Measurements from ENCODE around the gene DRC1. TPM values are rescaled to one million over a fixed set of nuclear protein-coding genes. Genes with fewer than 3 reads are reported as not detected.

Gene DRC1
- total RNA-seq, 1 donor from 2014 or later: 0.13 TPM

DNA sequence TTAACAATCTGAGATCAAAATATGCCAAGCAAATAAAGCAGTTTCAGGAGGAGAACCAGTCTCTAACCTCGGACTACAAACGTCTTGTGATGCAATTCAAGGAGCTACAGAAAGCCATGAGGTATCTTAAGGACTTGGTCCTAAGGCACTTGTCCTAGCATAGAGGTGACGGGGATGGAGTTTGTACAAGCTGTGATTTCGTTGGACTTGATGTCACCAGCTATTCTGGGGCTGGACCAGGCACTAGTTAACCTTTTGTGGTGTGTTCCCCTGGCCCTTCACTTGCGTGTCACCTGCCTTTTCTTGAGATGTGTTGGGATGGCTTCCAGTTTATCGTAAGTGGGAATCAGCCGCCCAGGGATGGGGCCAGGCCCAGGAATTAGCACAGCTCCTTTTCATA, 42.5 kb downstream of the DRC1 start:
- DNase-seq (ENCODE audit: low read depth, low spot score): no peak

DNA sequence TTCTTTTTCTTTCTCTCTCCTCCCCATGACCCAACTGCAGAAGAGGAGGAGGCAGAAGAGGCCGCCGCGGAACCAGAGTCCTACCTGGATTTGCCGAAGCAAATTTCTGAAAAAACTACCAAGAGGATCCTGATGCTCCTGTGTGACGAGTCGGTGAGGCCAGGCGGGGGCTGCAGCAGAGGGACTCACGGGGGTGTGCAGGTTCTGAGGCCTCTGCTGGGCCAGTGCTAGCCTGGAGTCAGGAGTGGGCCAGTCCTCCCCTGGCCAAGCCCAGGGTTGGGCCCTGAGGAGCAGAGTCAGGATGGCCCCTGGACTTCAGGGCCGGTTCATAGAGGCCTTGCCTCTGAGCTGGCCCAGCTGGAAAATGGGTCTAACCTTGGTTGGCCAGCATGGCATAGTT, 46.9 kb downstream of the DRC1 start:
- DNase-seq (ENCODE audit: low read depth, low spot score): no peak

DNA sequence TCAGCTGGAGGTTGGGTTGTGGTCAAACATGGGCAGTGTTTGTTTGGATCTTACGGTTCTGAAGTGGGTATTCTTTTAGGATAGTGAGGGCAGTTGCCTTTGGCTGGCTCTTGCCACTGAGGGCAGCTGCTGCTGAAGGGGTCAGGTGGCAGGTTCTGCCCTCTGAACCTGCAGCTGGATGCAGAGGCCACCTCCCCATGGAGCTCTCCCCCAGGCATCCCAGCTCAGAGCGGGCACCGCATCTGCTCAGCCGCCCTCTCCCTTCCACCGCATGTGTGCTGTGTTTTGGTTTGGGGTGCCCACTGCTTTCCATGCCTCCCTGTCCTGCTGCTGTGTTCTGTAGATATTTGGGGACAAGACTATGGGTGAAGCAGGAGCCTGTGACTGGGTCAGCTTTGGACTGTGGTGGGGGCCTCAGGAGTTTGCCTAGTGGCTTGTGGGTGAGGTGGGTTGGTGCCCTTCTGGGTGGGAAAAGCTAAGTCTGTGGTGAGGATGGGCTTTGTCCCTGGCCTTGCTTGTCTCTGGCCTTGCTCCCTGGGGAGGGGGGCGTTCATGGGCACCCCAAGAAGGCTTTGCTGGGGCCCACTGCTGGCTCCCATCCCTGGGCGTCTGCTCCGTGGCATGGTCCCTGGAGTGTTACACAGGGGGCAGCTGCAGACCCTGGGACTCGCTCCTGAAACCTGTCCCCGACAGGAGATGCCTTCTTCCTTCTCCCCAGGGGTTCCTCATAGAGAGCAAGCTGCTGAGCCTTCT, 47.7 kb downstream of the DRC1 start:
- no peak for DNase-seq (ENCODE audit: low read depth, low spot score)

DNA sequence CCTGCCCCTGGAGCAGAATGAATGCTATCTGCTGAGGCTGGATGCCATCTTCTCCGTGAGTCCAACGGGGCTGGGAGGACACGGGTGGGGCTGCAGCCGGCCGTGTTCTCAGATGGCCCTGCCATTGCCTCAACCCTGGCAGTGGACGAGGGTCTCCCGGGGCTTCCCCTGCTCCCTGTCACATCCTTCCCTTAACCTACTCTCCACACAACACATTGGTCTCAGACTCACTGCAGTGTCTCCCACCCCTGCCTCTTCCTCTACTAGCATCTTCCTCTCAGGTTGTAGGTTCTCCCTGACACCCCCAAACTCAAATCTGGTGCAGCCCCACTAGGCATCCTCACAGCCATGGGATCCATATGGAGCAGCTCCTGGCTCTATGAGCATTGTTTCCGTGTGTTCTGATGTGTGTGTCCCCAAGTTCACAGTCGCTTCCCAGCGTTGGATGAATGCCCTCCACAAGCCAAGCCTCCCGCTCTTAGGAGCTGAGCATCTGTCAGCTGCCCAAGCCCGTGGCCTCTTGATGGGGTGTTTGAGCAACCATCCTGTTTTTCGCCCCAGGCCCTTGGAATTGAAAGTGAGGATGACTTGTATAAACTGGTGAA, 48.4 kb downstream of the DRC1 start:
- DNase-seq (ENCODE audit: low read depth, low spot score): no peak

DNA sequence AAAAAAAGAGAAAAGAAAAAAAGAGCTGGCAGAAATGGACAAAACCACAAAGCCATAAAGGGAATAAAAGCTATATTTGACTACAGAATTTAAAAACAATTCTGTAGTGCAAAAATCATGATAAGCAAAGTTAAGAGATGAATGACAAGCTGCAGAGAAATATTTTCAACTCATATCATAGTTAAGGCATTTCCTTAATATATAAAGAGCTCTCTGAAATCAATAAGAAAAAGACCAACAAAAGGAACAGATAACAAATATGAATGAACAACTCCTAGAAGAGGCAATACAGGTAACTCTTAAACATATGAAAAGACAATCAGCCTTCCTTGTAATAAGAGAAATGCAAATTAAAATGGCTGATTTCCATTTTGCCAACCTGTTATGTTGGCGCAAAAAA, 50.0 kb downstream of the DRC1 start:
- no peak for DNase-seq (ENCODE audit: low read depth, low spot score)

DNA sequence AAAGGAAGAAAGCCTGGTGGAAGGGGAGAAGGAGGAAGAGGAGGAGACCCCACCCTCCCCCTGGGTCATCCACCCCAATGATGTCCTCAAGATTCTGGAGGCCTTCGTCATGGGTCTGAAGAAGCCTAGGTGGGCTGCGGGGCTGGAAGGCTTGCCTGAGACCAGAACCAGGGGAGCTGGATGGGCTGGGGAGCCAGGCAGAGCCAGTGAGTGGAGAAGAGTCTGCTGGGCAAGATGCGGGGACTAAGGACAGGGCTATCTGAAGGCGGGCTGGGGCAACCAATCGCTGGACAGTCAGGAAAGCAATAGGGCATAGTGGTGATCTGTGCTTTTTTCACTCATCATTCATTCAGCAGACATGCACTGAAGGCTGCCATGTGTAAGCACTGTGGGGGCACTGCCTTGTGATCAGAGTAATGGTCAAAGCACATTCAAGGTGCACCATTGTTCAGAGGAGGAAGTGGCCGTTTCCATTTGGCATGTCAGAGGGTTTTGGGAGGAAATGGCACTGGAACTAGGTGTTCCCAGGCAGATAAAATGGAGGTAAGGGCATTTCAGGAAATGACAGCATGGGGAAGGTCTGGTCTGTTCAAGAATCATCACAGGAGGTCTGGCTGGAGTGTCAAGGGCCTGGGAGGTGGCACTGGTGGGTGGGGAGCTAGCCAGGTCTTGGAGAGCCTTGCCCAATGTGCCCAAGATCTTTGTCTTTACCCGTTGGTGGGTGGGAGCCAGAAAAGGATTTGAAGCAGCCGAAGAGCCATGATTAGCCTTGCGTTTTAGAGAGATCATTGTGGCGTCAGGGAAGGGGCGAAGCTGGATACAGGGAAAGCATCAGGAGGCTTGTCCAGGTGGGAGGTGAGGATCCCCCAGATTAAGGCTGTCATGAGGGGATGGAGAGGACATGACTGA, 52.0 kb downstream of the DRC1 start:
- no peak for DNase-seq (ENCODE audit: low read depth, low spot score)

DNA sequence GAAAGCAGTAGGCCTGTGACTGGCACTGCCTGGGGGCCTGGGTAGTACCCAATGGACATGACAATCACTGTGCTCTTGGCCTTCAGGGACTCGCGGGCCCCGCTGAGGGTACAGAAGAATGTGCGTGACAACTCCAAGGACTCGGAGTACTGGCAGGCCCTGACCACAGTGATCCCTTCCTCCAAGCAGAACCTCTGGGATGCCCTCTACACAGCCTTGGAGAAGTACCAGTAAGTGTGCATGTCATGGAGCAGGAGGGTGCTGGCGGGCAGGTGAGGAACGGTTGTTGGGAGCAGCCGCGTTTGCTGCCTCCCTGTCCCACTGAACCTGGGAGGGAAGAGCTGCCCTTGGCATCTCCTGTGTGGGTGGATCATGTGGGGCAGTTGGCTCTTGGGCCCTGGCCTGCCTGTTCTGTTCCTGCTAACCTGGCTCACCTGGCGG, 52.9 kb downstream of the DRC1 start:
- no peak for DNase-seq (ENCODE audit: low read depth, low spot score)

DNA sequence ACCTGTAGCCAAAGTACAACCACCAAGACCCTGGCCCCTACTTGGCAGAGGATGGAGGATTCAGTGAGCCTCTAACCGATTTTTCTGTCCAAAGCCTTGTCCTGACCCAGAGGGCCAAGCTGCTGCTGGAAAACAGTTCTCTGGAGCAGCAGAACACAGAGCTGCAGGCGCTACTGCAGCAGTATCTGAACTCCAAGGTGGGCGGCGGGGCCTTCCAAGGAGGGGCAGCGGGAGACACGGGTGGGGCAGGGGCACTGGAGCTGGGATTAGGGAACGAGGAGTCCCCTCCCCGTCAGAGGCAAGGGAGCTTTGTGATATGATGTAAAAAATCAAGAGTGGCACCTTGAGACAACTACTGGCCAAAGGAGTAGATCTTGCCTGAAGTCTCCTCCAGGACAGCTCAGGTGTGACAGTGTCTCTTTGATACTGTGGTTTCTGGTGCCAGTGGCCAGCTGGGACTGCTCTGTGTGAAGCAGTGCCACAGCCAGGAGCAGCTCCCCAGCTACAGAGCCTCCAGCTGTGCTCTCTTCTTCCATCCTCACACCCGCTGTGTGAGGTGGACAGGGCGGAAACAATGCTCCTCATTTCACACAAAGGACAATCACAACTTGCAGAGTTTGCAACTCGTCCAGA, 53.4 kb downstream of the DRC1 start:
- no peak for DNase-seq (ENCODE audit: low read depth, low spot score)

DNA sequence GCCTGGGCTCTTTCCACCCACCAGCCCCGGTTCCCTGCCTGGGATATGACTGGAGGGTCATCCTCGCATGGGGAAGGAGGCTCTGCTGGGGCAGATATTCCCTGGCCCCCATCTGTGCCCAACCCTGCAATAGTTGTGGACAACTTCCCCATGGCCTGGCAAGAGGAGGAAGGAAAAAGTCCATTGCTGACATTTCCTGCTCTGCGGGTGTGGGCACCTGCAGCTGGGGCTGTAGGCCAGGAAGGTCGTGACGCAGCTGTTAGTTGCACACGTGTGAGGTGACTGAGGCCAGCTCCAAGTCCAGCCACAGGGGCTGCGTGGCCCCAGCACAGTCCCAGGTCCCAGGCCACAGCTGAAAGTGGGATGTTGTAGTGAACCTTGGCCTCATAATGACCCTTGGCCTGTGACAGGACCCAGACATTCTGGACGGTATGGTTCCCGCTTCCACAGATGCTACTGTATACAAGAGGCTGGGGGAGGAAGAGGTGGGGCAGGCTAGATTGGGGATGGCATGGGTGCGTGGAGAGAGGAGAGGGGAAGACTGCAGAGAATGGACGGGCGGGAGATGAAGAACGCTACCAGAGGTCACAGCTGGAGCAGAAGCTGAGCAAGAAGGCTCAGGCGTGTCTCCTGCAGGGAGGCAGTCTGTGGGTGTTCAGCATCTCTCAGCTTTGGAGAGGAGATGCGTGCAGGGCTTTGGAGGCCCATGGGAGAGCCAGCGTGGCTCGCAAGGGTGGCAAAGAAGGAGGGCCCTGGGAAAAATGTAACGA, 54.1 kb downstream of the DRC1 start:
- no peak for DNase-seq (ENCODE audit: low read depth, low spot score)

DNA sequence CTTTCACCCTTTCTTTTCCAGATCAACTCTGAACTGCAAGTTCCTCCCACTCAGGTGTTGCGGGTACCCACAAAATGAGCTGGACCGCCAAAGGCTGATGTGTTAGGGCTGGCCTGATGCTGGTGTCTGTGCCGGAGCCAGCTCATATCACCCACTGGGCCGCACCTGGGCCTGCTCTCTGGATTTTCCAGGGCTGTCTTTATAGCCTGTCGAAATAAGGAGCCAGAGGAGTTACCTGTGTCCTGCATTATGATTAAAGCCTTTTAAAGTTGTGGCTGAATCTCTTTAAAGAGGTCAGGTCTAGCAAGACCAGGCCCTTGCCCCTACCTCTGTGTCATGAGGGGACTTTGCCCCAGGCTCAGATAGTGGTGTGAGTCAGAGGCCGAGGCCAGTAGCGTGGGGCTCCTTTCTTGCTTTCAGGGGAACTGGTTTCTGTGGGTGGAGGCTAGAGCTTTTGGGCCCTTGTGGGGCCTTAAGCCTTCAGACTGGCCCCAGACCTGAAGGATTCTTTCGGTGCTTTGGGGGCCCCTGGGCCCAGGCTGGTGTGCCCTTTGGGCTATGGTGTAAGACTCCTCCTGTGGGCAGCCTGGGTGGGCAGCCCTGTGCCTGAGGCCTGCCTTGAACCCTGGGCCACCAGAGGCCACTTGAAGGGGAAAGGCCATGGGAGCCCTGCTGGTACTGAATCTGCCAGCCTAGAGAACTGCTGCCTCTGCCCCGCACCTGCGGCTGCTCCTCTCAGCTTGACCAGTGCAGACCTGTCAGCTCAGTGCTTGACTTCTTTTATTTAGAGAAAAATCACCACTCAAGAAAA, 54.9 kb downstream of the DRC1 start:
- no peak for DNase-seq (ENCODE audit: low read depth, low spot score)

DNA sequence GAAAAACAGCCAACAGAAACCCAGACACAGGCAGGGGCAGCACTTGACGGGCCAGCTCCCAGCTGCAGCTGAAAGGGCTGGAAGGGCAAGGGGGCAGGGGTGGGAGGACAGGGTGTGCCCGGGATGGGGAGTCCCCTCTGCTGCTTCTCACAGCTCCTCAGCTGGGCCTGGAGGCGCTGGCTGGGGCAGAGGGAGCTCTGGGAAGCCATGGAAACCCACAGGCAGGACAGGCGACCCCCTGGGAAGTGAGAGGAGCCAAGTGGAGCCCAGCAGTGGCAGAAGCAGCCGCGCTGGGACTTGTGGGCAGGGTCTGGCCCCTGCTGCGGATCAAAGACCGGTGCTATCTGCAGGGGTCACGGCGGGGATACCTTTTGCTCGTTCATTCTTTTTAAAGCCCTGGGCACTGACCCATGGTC, 55.5 kb downstream of the DRC1 start:
- no peak for DNase-seq (ENCODE audit: low read depth, low spot score)

DNA sequence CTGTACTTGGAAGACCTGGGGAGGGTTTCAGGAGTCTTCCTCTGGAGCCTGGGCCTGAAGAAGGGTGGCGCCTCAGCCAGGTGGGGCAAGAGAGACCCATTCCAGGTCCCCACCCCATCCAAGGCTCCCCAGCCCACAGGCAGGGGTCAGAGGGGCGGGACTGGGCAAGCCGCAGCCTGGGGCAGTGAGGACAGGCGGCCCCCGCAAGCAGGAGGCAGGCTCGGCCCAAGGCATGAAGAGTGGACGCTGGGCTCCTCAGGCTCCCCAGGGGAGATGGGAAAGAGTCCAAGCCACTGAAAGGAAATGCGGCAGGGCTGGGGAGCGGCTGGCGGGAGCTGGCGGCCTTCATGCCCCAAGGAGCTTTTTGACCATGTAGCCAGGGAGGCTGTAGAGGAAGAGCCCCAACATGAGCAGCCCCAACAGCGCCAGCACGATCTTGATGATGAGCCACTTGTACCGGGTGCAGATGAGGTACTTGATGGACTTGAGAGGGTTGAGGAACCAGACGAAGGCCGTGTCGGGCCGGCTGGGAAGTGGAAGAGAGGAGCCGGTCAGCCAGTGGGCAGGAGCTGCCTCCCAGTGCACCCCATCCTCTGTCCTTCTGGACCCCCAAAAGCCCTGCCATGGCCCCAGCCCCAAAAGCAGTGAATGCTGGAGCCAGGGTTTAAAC, 56.1 kb downstream of the DRC1 start:
- no peak for DNase-seq (ENCODE audit: low read depth, low spot score)

DNA sequence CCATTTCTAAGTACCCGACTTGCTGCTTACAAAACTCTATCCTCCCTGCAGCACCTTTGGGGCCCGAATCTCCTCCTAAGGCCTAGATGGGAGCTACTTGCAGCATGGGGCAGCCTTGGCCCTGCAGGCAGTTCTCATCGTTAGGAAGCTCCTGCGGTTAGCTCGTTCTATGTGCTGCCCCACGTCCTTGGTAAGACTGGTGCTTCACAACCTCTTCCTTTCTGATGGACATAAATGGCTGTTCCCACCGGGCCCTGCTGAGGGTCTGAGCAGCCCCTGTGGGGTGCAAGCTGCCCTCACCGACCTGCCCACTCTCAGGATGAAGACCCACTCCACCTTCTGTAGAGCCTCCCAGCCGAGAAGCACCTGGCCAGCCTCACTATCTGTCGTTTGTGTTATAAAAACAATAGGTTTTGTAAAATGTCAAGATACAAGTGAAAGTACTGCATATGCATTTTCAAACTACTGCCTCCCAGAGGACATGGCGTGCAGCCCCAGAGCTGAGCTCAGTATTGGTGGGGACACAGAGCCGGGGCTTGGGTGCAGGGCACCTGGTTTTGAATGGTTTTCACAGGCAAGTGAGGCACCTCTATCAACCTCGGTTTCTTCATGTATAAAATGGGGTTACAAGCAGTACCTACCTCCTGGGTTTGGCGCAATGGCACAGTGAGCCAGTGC, 56.8 kb downstream of the DRC1 start:
- no peak for DNase-seq (ENCODE audit: low read depth, low spot score)

DNA sequence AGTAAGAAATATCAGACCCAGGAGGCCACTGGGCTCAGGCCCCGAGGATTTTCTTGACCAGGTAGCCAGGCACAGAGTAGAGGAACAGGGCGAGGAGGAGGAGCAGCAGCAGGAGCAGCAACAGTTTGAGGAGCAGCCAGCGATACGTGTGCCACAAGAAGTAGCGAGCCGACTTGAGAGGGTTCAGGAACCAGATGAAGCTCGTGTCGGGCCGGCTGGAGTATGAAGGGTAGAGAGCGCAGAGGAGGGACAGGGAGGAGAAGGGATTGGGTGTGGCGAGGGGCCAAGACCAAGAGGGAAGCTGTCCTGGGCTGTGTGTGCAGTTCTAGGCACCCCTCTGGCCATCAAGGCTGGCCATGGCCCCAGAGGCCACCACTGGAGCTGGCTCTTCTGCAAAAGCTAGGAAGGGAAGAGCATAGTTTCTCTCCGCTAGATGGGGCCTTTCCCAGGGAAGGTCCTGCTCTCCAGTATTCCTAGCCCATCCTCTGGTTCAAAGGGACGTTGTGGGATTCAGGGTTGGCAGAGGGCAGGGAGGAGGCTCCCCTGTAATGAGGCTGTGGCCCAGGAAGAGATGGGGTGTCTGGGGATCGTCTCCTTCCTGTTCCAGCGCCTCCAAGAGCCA, 58.4 kb downstream of the DRC1 start:
- DNase-seq (ENCODE audit: low read depth, low spot score): no peak

DNA sequence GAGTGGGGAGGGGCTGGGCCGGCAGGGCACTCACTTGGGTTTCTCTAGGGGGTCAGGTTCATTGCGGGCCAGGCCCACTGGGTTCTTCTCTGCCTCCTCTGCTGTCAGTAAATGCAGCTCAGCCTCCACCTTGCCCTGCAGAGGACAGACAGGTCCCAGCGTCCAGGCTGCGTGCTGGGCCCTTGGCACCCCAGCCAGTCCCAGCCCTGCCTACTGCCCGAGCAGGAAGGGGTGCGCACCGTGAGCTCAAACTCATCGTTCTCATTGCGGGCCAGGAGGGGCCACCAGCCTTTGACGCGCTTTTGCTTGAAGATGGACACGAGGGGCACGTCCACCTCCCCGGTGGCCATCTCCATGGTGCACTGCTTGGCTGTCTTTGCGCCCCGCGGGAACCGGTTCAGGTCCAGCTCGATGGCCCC, 58.9 kb downstream of the DRC1 start:
- DNase-seq (ENCODE audit: low read depth, low spot score): no peak

DNA sequence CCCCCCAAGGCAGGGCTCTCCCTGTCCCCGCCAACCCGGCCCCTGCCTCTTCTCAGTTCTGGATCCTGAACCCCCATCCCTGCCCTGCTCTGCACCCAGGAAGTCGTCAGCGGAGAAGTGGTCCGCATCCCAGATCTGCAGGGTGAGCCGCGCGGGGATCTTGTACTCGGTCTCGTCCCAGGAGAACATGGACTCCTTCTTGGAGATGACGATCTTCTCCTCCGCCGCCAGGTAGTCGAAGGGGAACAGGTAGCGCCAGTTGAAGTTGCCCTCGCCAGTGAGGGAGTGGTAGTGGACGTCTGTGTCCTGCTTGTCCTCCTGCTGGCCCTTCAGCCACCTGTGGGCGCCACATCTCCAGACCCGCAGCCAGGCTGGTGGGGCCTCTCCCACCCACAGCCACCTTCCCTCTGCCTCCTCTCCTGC, 59.9 kb downstream of the DRC1 start:
- DNase-seq (ENCODE audit: low read depth, low spot score): no peak

DNA sequence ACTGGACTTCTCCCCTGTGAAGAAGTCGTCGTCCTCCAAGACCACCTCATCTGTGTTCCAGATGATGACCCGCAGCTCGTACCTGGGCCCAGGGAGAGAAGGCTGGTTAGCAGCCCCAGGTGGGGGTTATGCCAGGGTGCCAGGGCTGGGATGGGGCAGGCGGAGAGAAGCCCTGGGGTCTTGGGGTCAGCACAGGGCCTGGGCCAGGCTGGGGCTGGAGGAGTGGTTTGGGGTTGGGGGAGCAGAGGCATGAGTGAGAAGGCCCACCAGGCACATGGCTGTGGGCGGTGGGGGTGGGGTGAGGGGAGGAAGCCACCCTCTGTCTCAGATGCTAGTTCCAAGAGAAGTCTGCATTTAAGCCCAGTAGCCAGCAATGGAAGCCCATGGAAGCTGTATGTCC, 60.4 kb downstream of the DRC1 start:
- DNase-seq (ENCODE audit: low read depth, low spot score): no peak

DNA sequence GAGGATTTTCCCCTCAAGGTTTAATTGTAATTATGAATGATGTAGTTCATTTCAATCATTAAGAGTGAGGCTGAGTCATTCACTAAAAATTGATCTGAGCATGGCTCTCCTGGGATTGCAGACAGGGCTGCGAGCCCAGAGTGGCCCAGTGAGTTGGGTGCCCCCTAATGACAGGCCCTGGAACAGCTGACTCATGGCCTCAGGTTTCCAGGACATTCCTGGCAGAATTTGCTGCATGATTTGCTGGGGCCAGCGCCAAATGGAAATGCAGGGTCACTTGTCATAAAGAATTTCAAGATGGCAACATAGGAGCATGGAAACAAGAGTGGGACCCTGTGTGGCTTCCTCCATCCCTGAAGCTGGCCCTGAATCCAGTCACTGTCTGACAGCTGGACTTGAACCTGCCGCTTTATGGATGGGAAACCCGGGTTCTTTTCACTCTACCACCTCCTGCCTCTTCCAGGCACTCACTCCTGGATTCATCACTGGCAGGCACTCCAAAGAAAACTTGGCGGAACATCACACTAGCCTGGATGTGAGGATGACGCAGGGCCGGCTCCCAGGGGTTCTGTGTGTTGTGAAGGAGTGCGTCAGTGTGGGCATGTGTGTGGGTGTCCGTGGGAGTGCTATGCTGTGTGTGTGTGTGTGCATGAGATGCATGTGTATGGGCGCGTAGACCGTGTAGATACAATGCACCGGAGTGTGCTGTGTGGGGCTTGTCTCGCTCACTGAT, 61.0 kb downstream of the DRC1 start:
- no peak for DNase-seq (ENCODE audit: low read depth, low spot score)

All from pulmonary artery endothelial cell (primary cell).